Mammary epithelial cell (primary cell): ENCODE measurements around the gene SELENOM.

Experiments
- CTCF ChIP-seq, 2 donors: IDR thresholded peaks in 1 of 2; conservative IDR thresholded peaks in 1 of 2; 2 replicates each; pipeline ENCODE4 v1.5.1; 2011 to 2012; ENCODE audit warnings: inconsistent platforms in 2 of 2, low read length in 2 of 2, mild to moderate bottlenecking in 2 of 2, control low read depth in 1 of 2, low read depth in 1 of 2; ENCODE audit not compliant: insufficient read depth in 1 of 2; ENCODE audit errors: extremely low read depth in 1 of 2
- EZH2 ChIP-seq: IDR thresholded peaks from 2 replicates; pipeline ENCODE4 v1.6.1; 2012; ENCODE audit warnings: low read length, inconsistent platforms, borderline replicate concordance

- TF ChIP-seq EZH2 (no peak), CTCF (conservative IDR thresholded peaks at IDR 0.05 in 1 of 2, IDR thresholded peaks at IDR 0.05 in 1 of 2; ENCODE audit: extremely low read depth in 1 of 2, insufficient read depth in 1 of 2, low read depth in 1 of 2, low read length in 2 of 2) (no peak)
Measured at GRCh38 chr22:31056986-31057599, 50.3 kb downstream of the SELENOM start.
